ENCODE measurements around the gene PRSS33. TPM values are rescaled to one million over a fixed set of nuclear protein-coding genes. Genes with fewer than 3 reads are reported as not detected.
A peak's percentile ranks its signal among the peaks of the same experiment; 100 is the strongest.

PRSS33 gene
- polyA plus RNA-seq, 3 donors: not detected

DNA sequence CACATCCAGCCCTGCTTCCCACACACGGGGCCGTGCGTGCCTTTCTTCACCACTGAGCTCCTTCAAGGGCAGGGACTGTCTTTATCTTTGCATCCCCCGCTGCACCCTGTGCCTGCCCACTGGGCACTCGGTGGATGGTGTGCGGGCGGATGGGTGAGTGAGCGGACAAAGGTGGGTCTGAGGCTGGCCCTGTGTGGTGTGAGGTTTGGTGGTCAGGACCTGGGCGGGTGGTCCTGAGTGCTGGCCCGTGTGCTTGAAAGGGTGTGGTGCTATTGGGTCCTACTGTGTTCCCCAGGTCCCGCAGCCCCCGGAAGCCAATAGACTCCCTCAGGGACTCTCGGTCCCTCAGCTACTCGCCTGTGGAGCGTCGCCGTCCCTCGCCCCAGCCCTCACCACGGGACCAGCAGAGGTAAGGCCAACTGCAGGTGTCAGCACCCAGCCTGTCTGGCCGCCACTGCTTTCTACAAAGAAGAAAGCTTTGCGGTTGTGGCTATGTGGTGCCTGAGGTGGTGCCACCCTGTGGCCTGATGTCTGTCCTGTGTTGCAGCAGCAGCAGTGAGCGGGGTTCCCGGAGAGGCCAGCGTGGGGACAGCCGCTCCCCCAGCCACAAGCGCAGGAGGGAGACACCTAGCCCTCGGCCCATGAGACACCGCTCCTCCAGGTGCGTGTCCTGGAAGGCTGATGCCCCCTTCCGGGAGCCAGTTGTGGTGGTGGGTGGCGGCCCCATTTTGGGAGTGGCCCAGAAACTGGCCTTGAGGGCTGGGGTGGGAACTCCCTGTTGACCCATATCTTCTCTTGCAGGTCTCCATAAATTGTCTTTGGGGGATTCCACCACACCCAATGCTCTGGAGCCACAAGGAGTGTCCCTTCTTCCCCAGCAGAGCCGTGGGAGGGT, 17.1 kb downstream of the PRSS33 start:
- 79 to 84% (median 81%) methylated on average over 32 of the region's 32 CpGs for WGBS, 3 donors
- no peak overlapping the region for H3K27ac ChIP-seq (ENCODE audit: low read depth, low read length)

GRCh38 chr16:2769675-2770056, 17.7 kb downstream of the PRSS33 start:
- H3K27ac ChIP-seq (ENCODE audit: low read depth, low read length): no peak overlapping the region
- 62 to 76% (median 67%) methylated on average over 14 of the region's 14 CpGs for WGBS, 3 donors

DNA sequence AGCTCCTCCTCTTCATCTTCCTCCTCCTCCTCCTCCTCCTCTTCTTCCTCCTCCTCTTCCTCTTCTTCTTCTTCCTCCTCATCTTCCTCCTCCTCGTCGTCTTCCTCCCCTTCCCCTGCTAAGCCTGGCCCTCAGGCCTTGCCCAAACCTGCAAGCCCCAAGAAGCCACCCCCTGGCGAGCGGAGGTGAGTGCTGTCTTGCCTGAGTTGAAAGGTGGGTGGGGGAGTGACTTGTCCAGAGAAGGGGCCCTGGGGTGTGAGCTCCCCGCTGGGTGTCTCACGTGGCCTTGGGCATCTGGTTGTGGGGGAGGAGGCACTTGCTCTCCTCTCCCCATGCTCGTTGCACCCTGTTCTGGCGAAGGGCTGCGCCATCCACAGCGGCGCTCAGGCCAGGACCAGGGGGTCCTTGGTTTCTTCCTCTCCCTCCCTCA, 18.2 kb downstream of the PRSS33 start:
- 76 to 80% (median 77%) methylated on average over 9 to 11 of the region's 11 CpGs for WGBS, 3 donors
- H3K27ac ChIP-seq (ENCODE audit: low read depth, low read length): no peak overlapping the region

GRCh38 chr16:2768403-2769089, 18.8 kb downstream of the PRSS33 start:
- H3K27ac ChIP-seq (ENCODE audit: low read depth, low read length): no peak overlapping the region
- 72 to 79% (median 77%) methylated on average over 16 to 17 of the region's 17 CpGs for WGBS, 3 donors

DNA sequence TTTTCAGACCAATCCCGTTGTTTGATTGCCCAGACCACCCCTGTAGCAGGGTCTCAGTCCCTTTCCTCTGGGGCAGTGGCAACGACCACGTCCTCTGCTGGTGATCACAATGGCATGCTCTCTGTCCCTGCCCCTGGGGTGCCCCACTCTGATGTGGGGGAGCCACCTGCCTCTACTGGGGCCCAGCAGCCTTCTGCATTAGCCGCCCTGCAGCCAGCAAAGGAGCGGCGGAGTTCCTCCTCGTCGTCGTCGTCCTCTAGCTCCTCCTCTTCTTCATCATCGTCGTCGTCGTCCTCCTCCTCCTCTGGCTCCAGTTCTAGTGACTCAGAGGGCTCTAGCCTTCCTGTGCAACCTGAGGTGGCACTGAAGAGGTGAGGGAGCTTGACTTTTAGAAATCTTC, 19.5 kb downstream of the PRSS33 start:
- no peak overlapping the region for H3K27ac ChIP-seq (ENCODE audit: low read depth, low read length)
- WGBS, 3 donors: 59 to 73% (median 64%) methylated on average over 14 of the region's 14 CpGs

GRCh38 chr16:2767140-2767731, 20.1 kb downstream of the PRSS33 start:
- 74 to 91% (median 90%) methylated on average over 19 of the region's 19 CpGs for WGBS, 3 donors
- no peak overlapping the region for H3K27ac ChIP-seq (ENCODE audit: low read depth, low read length)

DNA sequence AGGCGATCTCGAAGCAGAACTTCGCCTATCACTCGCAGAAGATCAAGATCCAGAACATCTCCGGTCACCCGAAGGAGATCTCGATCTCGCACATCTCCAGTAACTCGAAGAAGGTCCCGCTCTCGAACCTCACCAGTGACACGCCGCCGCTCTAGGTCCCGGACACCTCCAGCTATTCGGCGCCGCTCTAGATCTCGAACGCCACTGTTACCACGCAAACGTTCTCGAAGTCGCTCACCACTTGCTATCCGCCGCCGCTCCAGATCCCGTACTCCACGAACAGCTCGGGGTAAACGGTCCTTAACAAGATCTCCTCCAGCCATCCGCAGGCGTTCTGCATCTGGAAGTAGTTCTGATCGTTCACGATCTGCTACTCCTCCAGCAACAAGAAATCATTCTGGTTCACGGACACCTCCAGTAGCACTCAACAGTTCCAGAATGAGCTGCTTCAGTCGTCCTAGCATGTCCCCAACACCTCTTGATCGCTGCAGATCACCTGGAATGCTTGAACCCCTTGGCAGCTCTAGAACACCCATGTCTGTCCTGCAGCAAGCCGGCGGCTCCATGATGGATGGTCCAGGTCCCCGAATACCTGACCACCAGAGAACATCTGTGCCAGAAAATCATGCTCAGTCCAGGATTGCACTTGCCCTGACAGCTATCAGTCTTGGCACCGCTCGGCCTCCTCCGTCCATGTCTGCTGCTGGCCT, 20.8 kb downstream of the PRSS33 start:
- 95 to 97% (median 95%) methylated on average over 44 of the region's 44 CpGs for WGBS, 3 donors
- H3K27ac ChIP-seq (ENCODE audit: low read depth, low read length): no peak overlapping the region

DNA sequence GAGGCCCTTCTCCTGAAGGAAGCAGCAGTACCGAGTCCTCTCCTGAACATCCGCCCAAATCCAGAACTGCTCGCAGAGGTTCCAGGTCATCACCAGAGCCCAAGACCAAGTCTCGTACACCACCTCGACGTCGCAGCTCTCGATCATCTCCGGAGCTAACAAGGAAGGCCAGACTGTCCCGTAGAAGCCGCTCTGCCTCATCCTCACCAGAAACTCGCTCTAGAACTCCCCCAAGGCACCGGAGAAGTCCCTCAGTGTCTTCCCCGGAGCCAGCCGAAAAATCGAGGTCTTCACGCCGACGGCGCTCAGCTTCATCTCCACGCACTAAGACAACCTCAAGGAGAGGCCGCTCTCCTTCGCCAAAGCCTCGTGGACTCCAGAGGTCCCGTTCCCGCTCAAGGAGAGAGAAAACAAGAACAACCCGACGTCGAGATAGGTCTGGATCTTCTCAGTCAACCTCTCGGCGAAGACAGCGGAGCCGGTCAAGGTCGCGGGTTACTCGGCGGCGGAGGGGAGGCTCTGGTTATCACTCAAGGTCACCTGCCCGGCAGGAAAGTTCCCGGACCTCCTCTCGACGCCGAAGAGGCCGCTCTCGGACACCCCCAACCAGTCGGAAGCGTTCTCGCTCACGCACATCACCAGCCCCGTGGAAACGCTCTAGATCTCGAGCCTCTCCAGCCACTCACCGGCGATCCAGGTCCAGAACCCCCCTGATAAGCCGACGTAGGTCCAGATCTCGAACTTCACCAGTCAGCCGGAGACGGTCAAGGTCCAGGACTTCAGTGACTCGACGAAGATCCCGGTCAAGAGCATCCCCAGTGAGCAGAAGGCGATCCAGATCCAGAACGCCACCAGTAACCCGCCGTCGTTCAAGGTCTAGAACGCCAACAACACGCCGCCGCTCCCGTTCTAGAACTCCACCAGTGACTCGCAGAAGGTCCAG, 21.6 kb downstream of the PRSS33 start:
- no peak overlapping the region for H3K27ac ChIP-seq (ENCODE audit: low read depth, low read length)
- 95 to 98% (median 98%) methylated on average over 73 of the region's 73 CpGs for whole genome bisulfite sequencing, 3 donors

- no peak overlapping the region for H3K27ac ChIP-seq (ENCODE audit: low read depth, low read length)
- WGBS, 3 donors: 87 to 98% (median 96%) methylated on average over 9 of the region's 9 CpGs
Measured at GRCh38 chr16:2764718-2765117, 22.6 kb downstream of the PRSS33 start.

DNA sequence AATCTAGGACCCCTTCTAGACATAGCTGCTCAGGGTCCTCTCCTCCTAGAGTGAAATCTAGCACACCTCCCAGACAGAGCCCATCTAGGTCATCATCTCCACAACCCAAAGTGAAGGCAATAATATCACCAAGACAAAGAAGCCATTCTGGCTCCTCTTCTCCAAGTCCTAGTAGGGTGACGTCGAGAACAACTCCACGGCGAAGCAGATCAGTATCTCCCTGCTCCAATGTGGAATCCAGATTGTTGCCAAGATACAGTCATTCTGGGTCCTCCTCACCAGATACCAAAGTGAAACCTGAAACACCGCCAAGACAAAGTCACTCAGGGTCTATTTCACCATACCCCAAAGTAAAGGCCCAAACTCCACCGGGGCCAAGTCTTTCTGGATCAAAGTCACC, 24.2 kb downstream of the PRSS33 start:
- 85 to 97% (median 92%) methylated on average over 6 of the region's 6 CpGs for WGBS, 3 donors
- no peak overlapping the region for H3K27ac ChIP-seq (ENCODE audit: low read depth, low read length)

- 97 to 98% (median 98%) methylated on average over 13 of the region's 13 CpGs for WGBS, 3 donors
Measured at GRCh38 chr16:2762711-2763110, 24.6 kb downstream of the PRSS33 start.

DNA sequence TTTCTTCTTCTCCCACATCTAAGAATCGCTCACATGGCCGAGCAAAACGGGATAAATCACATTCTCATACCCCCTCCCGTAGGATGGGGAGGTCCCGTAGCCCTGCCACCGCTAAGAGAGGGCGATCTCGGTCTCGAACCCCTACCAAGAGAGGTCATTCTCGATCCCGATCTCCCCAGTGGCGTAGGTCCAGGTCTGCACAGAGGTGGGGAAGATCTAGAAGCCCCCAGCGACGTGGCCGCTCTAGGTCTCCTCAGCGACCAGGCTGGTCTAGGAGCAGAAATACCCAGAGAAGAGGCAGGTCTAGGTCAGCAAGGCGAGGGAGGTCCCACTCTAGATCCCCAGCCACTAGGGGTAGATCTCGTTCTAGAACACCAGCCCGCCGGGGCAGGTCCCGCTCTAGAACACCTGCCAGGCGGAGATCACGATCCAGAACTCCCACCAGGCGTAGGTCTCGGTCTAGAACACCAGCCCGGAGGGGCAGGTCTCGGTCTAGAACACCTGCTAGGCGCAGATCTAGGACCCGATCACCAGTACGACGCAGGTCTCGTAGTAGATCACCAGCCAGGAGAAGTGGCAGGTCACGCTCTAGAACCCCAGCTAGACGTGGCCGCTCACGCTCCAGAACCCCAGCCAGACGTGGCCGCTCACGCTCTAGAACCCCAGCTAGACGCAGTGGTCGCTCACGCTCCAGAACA, 25.3 kb downstream of the PRSS33 start:
- H3K27ac ChIP-seq (ENCODE audit: low read depth, low read length): no peak overlapping the region
- WGBS, 3 donors: 98 to 99% (median 98%) methylated on average over 42 of the region's 42 CpGs

More at GRCh38 chr16:2762711-2763110, 24.6 kb downstream of the PRSS33 start:
- H3K27ac ChIP-seq (ENCODE audit: low read depth, low read length): no peak overlapping the region

GRCh38 chr16:2761472-2761871, 25.9 kb downstream of the PRSS33 start:
- H3K27ac ChIP-seq (ENCODE audit: low read depth, low read length): no peak overlapping the region
- 93 to 99% (median 95%) methylated on average over 10 of the region's 10 CpGs for WGBS, 3 donors

GRCh38 chr16:2757344-2757743, 30.0 kb downstream of the PRSS33 start:
- 72 to 82% (median 78%) methylated on average over 11 of the region's 11 CpGs for WGBS, 3 donors
- peak overlapping the region; percentile 32 for H3K27ac ChIP-seq (ENCODE audit: low read depth, low read length)

GRCh38 chr16:2756288-2757015, 30.9 kb downstream of the PRSS33 start:
- no peak overlapping the region for H3K27ac ChIP-seq (ENCODE audit: low read depth, low read length)
- 89 to 90% (median 89%) methylated on average over 28 to 30 of the region's 30 CpGs for WGBS, 3 donors

- no peak overlapping the region for H3K27ac ChIP-seq (ENCODE audit: low read depth, low read length)
- WGBS, 3 donors: 13 to 25% (median 25%) methylated on average over 3 of the region's 3 CpGs
Measured at GRCh38 chr16:2755158-2755557, 32.2 kb downstream of the PRSS33 start.

GRCh38 chr16:2753733-2754020, 33.7 kb downstream of the PRSS33 start:
- no peak overlapping the region for H3K27ac ChIP-seq (ENCODE audit: low read depth, low read length)
- WGBS, 3 donors: 1 to 3% (median 1%) methylated on average over 7 of the region's 7 CpGs

All from adipose tissue (tissue), 3 donors.